Large intestine (tissue), 3 donors: ENCODE measurements around the gene SEC14L5. TPM values are rescaled to one million over a fixed set of nuclear protein-coding genes. Genes with fewer than 3 reads are reported as not detected.

Experiments used
- DNase-seq, 2 donors: peaks; one replicate each; pipeline versions ENCODE4 v3.0.0 to v3.0.0-alpha.2; 2013
- H3K27ac ChIP-seq: one replicate; pipeline ENCODE4 v1.5.1; 2013; ENCODE audit warnings: low read length
- H3K27me3 ChIP-seq: 2 replicates; pipeline ENCODE4 v1.6.1; 2013; ENCODE audit warnings: low read length; ENCODE audit not compliant: control insufficient read depth, insufficient read depth
- H3K36me3 ChIP-seq: 2 replicates; pipeline ENCODE4 v1.6.1; 2013; ENCODE audit warnings: low read length; ENCODE audit not compliant: control insufficient read depth, insufficient read depth
- H3K4me1 ChIP-seq: one replicate; pipeline ENCODE4 v1.6.1; 2013; ENCODE audit warnings: low read length; ENCODE audit not compliant: control insufficient read depth, insufficient read depth
- H3K4me3 ChIP-seq: one replicate; pipeline ENCODE4 v1.5.1; 2013; ENCODE audit warnings: low read length
- H3K9me3 ChIP-seq: one replicate; pipeline ENCODE4 v1.6.1; 2013; ENCODE audit warnings: mild to moderate bottlenecking, low read depth, low read length, moderate library complexity; ENCODE audit not compliant: control insufficient read depth
- WGBS: methylation state at CpG from one replicate; pipeline ENCODE4 v1.1.5; 2013; ENCODE audit warnings: low lambda C conversion rate; ENCODE audit not compliant: insufficient coverage; 5-methylcytosine and 5-hydroxymethylcytosine counted together
- polyA plus RNA-seq: library from polyadenylated mRNA; unstranded; fragments of 120-200 nt; gene quantifications from one replicate; pipeline ENCODE4 v1.2.1, GENCODE V29; 2013

The SEC14L5 gene
- polyA plus RNA-seq, 1 donor = 0.24 TPM

DNA sequence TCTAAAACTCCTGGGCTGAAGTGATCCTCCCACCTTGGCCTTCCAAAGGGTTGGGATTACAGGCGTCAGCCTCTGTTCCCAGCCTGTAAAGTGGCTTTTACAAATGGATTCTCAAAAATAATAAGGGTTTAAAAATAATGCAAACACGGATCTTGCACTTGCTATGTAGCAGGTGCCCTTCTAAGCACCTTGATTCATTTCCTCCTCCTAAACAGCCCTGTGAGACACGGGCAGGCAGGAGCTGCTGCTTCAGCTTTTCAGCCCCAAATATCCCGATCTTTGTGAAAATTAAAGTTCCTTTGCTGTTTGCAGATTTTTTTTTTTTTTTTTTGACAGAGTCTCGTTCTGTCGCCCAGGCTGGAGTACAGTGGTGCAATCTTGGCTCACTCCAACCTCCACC lies 43.9 kb downstream of the SEC14L5 start:
- DNase-seq = no peak
- no CpG with 5 or more reads among the region's 6 CpGs for WGBS

DNA sequence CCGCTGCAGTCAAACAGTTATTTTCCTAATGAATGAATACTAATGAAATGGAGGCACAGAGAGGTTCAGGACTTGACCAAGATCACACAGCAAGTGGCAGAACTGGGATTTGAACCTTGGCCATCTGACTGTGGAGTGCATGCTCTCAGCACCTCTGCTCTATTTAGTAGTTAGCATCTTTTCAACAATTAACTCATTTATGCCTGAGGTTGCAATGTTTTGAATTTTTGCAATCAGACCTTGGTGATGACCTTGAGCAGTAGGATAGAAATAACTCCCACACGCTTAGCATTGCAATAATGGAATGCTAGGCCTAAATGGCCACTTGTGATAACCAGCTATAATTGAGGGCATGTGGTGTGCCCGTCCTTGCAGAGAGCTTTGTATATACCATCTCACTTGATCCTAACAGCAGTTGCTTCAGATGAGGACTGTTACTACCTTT lies 44.6 kb downstream of the SEC14L5 start:
- no peak for DNase-seq
- no CpG with 5 or more reads among the region's 3 CpGs for WGBS
- no peaks in the 10 kb centered on the region for H3K27me3 ChIP-seq
- no peaks in the 10 kb centered on the region for H3K4me1 ChIP-seq
- H3K36me3 ChIP-seq = no peaks in the 10 kb centered on the region
- H3K4me3 ChIP-seq = no peak overlapping the region
- H3K9me3 ChIP-seq = no peaks in the 10 kb centered on the region
- no peak overlapping the region for H3K27ac ChIP-seq

More for the DNA sequence above, 43.9 kb downstream of the SEC14L5 start:
- H3K4me3 ChIP-seq = no peak overlapping the region
- H3K4me1 ChIP-seq = no peaks in the 10 kb centered on the region
- H3K9me3 ChIP-seq = no peaks in the 10 kb centered on the region
- no peaks in the 10 kb centered on the region for H3K36me3 ChIP-seq
- H3K27me3 ChIP-seq = no peaks in the 10 kb centered on the region
- no peak overlapping the region for H3K27ac ChIP-seq

DNA sequence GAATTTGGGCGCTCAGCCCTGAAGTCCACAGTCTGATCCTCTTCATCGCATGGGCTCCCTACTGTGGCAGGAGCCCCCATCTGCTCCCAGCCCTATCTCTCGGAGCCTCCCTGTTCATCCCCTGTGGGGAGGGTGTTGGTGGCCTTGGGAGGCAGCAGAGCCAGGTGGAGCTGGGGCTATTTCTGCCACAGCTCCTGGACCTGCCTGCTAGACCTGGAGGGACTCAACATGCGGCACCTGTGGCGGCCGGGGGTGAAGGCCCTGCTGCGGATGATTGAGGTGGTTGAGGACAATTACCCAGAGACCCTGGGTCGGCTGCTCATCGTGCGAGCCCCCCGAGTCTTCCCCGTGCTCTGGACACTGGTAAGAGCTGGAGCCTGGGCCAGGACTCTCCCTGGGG lies 45.1 kb downstream of the SEC14L5 start:
- Histone ChIP-seq H3K9me3 (no peaks in the 10 kb centered on the region), H3K4me3 (no peak overlapping the region), H3K4me1 (no peaks in the 10 kb centered on the region), H3K27ac (no peak overlapping the region), H3K27me3 (no peaks in the 10 kb centered on the region), H3K36me3 (no peaks in the 10 kb centered on the region)
- no peak for DNase-seq
- no CpG with 5 or more reads among the region's 12 CpGs for WGBS

DNA sequence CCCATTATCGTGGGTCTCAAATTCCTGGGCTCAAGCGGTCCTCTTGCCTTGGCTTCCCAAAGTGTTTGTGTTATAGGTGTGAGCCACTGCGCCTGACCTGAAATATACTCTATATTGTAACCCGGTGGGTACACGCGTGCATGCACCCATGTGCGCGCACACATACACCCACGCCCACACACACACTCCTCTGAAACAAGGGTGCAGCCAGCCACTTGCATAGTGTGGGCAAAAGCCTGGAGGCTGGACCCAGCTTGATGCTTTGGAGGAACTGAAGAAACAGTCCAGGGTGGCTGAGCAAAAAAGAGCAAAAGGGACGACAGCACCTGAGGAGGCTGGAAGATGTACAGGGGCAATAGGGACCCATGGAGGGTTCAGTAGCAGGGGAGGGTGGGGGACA lies 45.7 kb downstream of the SEC14L5 start:
- no peak overlapping the region for H3K4me3 ChIP-seq
- no peaks in the 10 kb centered on the region for H3K27me3 ChIP-seq
- H3K4me1 ChIP-seq = no peaks in the 10 kb centered on the region
- no peaks in the 10 kb centered on the region for H3K9me3 ChIP-seq
- WGBS = no CpG with 5 or more reads among the region's 10 CpGs
- no peak overlapping the region for H3K27ac ChIP-seq
- no peak for DNase-seq
- no peaks in the 10 kb centered on the region for H3K36me3 ChIP-seq

DNA sequence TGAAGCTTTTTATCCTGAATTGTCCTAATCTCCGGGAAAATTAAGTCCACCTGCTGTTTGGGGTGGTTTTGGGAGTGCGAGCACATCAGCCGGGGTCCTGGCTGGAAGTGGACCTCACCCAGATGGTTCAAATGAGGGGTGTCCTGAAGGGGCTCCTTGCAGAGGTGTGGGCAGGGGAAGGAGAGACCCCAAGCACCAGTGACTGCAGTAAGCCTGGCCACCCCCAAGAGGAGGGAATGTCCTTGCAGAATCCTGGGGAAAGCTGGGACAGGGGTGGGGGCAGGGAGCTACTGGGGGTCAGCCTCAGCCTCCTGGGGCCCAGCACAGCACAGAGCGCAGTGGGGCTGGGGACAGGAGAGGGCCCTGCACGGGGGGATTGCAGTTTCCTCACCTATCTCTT lies 46.2 kb downstream of the SEC14L5 start:
- Histone ChIP-seq H3K27me3 (no peaks in the 10 kb centered on the region), H3K4me1 (no peaks in the 10 kb centered on the region), H3K36me3 (no peaks in the 10 kb centered on the region), H3K27ac (no peak overlapping the region), H3K4me3 (no peak overlapping the region), H3K9me3 (no peaks in the 10 kb centered on the region)
- DNase-seq = no peak
- WGBS = no CpG with 5 or more reads among the region's 5 CpGs

DNA sequence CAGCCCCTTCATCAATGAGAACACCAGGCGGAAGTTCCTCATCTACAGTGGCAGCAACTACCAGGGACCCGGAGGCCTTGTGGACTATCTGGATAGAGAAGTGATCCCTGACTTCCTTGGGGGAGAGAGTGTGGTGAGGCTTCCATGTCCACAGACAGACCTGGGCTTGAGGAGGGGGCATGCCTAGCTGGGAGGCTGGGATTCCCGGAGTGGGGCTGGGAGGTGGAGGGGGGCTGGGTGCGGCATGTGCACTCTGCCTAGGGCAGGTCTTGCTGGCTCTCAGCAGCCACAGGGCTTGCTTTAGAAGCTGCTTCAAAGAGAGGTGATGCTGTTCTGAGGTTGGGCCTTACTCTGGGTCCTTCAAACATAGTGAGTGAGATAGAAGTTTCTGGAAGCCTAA lies 47.8 kb downstream of the SEC14L5 start:
- no peaks in the 10 kb centered on the region for H3K27me3 ChIP-seq
- H3K36me3 ChIP-seq = no peaks in the 10 kb centered on the region
- DNase-seq = no peak
- H3K9me3 ChIP-seq = no peaks in the 10 kb centered on the region
- WGBS = no CpG with 5 or more reads among the region's 4 CpGs
- no peak overlapping the region for H3K4me3 ChIP-seq
- H3K4me1 ChIP-seq = no peaks in the 10 kb centered on the region
- no peak overlapping the region for H3K27ac ChIP-seq

DNA sequence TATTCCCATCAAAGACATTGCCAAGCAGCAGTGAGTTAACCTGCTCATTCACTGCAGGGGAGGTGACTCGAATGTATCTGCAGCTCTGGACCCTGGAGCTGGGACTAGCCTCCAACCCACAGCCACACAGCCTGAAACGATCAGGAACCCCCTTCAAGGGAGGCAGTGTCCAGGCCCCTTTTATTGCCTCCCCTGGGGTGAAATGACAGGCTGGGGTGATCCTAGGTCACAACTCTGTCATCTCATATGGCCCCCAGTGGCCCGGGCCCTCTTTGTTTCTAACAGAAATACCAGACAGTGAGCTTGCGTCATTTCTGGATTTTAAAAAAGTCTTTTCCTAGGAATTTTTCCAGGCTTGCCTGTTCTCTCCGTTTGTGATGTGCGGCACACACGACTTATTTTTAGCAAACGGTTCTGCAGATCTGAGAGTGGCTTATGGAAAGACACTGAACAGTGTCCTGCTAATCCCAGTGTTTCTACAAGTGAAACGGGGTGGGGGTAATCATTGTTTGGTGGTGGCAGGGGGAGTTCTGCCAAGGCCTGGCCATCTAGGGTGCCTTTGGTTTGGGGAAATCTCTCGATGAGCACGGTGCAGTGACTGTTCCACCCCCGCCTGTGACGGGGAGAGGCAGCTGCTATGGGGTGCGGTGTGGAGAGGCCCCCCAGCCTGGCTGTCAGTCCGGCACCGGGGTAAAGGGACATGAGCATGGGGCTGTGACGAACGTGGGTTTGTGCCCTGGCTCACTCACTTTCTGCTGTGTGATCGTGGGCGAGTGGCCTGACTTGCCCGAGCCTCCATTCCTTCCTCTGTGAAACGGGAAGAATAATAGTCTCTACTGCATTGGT lies 48.4 kb downstream of the SEC14L5 start:
- Histone ChIP-seq H3K4me1 (no peaks in the 10 kb centered on the region), H3K27me3 (no peaks in the 10 kb centered on the region), H3K9me3 (no peaks in the 10 kb centered on the region), H3K4me3 (no peak overlapping the region), H3K27ac (no peak overlapping the region), H3K36me3 (no peaks in the 10 kb centered on the region)
- DNase-seq = no peak
- WGBS = no CpG with 5 or more reads among the region's 22 CpGs

DNA sequence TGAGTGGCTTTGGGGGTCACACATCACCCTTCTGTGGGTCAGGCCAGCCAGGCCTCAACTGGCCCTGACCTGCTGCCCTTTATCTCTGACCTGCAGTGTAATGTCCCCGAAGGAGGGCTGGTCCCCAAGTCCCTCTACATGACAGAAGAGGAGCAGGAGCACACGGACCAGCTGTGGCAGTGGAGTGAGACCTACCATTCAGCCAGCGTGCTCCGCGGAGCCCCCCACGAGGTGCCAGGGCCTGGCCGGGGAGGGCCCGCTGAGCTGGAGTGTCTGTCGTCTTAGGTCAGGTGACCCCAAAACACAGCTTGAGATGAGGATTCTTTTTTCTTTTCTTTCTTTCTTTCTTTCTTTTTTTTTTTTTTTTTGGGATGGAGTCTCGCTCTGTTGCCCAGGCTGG lies 49.1 kb downstream of the SEC14L5 start:
- H3K27ac ChIP-seq = no peak overlapping the region
- no peaks in the 10 kb centered on the region for H3K4me1 ChIP-seq
- no peaks in the 10 kb centered on the region for H3K36me3 ChIP-seq
- no CpG with 5 or more reads among the region's 10 CpGs for WGBS
- no peak for DNase-seq
- no peaks in the 10 kb centered on the region for H3K9me3 ChIP-seq
- no peak overlapping the region for H3K4me3 ChIP-seq
- H3K27me3 ChIP-seq = no peaks in the 10 kb centered on the region

DNA sequence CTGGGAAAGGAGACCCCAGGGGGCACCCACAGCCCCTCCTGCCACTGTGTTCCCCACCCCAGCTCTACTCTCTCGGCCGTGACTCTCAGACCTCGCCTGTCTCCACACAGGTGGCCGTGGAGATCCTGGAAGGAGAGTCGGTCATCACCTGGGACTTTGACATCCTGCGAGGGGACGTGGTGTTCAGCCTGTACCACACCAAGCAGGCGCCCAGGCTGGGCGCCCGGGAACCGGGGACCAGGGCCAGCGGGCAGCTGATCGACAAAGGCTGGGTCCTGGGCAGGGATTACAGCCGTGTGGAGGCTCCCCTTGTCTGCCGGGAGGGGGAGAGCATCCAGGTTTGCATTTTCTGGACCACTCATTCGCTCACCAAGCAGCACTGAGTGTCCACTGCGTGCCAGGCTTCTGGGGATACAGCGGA lies 50.2 kb downstream of the SEC14L5 start:
- H3K9me3 ChIP-seq = no peaks in the 10 kb centered on the region
- H3K36me3 ChIP-seq = no peaks in the 10 kb centered on the region
- no peak overlapping the region for H3K4me3 ChIP-seq
- H3K27me3 ChIP-seq = no peaks in the 10 kb centered on the region
- WGBS = no CpG with 5 or more reads among the region's 18 CpGs
- DNase-seq = no peak
- H3K4me1 ChIP-seq = no peaks in the 10 kb centered on the region
- H3K27ac ChIP-seq = no peak overlapping the region

DNA sequence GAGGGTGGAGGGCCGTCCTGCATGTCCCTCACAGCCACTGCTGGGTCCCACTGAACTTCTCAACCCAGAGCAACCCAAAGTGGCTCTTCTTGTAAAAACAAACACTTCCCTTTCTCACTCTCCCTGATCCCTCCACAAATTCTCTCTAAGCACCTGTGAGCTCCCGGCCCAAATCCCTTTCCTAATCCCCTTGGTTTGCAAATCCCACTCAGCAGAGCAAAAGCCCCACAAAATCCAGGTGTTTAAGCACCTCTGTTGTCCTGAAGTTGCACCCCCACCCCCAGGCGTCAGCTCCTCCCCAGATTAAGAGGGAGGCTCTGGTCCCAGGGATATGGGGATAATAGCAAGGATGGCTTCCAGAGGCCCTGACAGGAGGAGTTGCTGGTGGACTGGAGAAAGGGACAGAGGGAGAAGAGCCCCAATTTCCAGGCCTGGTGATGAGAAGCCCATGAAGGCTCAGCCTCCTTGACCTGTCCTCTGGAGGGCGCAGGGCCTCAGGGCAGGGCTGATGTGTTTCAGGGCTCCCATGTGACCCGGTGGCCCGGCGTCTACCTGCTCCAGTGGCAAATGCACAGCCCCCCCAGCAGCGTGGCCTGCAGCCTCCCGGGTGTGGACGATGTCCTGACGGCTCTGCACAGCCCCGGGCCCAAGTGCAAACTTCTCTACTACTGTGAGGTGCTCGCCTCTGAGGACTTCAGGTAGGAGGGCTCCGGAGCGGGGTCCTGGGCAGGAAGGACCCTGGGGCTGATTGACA lies 52.6 kb downstream of the SEC14L5 start:
- Histone ChIP-seq H3K9me3 (no peaks in the 10 kb centered on the region), H3K27ac (no peak overlapping the region), H3K27me3 (no peaks in the 10 kb centered on the region), H3K4me3 (no peak overlapping the region), H3K4me1 (no peaks in the 10 kb centered on the region), H3K36me3 (no peaks in the 10 kb centered on the region)
- WGBS = no CpG with 5 or more reads among the region's 15 CpGs
- DNase-seq = no peak
